OCI-LY1 (cell line): ENCODE results near the gene SPSB4.

Source experiments
- H2AFZ ChIP-seq: fragments of 200-600 bp; sonication (generic), shearing (Covaris generic); 2 replicates; pipeline ENCODE4 v1.6.0; 2014; ENCODE audit warnings: antibody characterized with exemption, mild to moderate bottlenecking, low read length
- H3F3A ChIP-seq: fragments of 200-600 bp; sonication (generic), shearing (Covaris generic); 2 replicates; pipeline ENCODE4 v1.6.0; 2014; ENCODE audit warnings: mild to moderate bottlenecking, antibody characterized with exemption, low read length, moderate library complexity; ENCODE audit not compliant: insufficient read depth
- H3K27ac ChIP-seq: fragments of 200-600 bp; sonication (generic); 2 replicates; pipeline ENCODE4 v1.5.1; 2014; ENCODE audit warnings: low read length, mixed run types, mild to moderate bottlenecking, low read depth; ENCODE audit not compliant: poor library complexity, severe bottlenecking
- H3K27me3 ChIP-seq: fragments of 200-600 bp; sonication (generic); 2 replicates; pipeline ENCODE4 v1.6.0; 2014; ENCODE audit warnings: antibody characterized with exemption, mild to moderate bottlenecking, low read length, moderate library complexity; ENCODE audit not compliant: insufficient read depth
- H3K36me3 ChIP-seq: fragments of 200-600 bp; sonication (generic); 2 replicates; pipeline ENCODE4 v1.6.1; 2014; ENCODE audit warnings: mild to moderate bottlenecking, antibody characterized with exemption, low read length, moderate library complexity, mixed read lengths; ENCODE audit not compliant: insufficient read depth
- H3K4me1 ChIP-seq: fragments of 200-600 bp; sonication (generic); 2 replicates; pipeline ENCODE4 v1.5.1; 2014; ENCODE audit warnings: mild to moderate bottlenecking, low read length, moderate library complexity; ENCODE audit not compliant: insufficient read depth, severe bottlenecking
- H3K4me2 ChIP-seq: fragments of 200-600 bp; sonication (generic), shearing (Covaris generic); 2 replicates; pipeline ENCODE4 v1.6.1; 2014; ENCODE audit warnings: low read length
- H3K4me3 ChIP-seq: fragments of 200-600 bp; sonication (generic); 2 replicates; pipeline ENCODE4 v1.5.1; 2014; ENCODE audit warnings: low read length, low read depth, mild to moderate bottlenecking, mixed read lengths; ENCODE audit not compliant: poor library complexity, severe bottlenecking
- H3K79me2 ChIP-seq: fragments of 200-600 bp; shearing (Covaris generic); 2 replicates; pipeline ENCODE4 v1.6.1; 2016; ENCODE audit warnings: mixed run types, low read length, mixed read lengths; ENCODE audit not compliant: insufficient read depth
- H3K9ac ChIP-seq: fragments of 200-600 bp; sonication (generic), shearing (Covaris generic); 2 replicates; pipeline ENCODE4 v1.6.1; 2014; ENCODE audit warnings: mild to moderate bottlenecking, low read length, mixed read lengths
- H3K9me2 ChIP-seq: fragments of 200-600 bp; sonication (generic), shearing (Covaris generic); 2 replicates; pipeline ENCODE4 v1.6.1; 2014; ENCODE audit warnings: low read depth, mild to moderate bottlenecking, low read length, mixed read lengths
- H3K9me3 ChIP-seq: fragments of 200-600 bp; shearing (Covaris generic); 2 replicates; pipeline ENCODE4 v1.6.1; 2014; ENCODE audit warnings: low read length, mixed read lengths
- H4K20me1 ChIP-seq: fragments of 200-600 bp; sonication (generic), shearing (Covaris generic); 2 replicates; pipeline ENCODE4 v1.6.0; 2016; ENCODE audit warnings: mild to moderate bottlenecking, low read length; ENCODE audit not compliant: insufficient read depth
- EZH2 ChIP-seq: fragments of 200-600 bp; sonication (generic), shearing (Covaris generic); IDR thresholded peaks from 2 replicates; pipeline ENCODE4 v1.8.0; 2017; ENCODE audit warnings: borderline replicate concordance, mixed run types, mild to moderate bottlenecking, antibody characterized with exemption, low read length, moderate library complexity, mixed read lengths
- TF ChIP-seq, protein P1 (sequence below): fragments of 200-600 bp; sonication (generic), shearing (Covaris generic); IDR thresholded peaks from 2 replicates; pipeline ENCODE4 v1.5.1; 2017; ENCODE audit warnings: mild to moderate bottlenecking, antibody characterized with exemption, low read length, moderate library complexity, mixed read lengths

The SPSB4 gene

DNA sequence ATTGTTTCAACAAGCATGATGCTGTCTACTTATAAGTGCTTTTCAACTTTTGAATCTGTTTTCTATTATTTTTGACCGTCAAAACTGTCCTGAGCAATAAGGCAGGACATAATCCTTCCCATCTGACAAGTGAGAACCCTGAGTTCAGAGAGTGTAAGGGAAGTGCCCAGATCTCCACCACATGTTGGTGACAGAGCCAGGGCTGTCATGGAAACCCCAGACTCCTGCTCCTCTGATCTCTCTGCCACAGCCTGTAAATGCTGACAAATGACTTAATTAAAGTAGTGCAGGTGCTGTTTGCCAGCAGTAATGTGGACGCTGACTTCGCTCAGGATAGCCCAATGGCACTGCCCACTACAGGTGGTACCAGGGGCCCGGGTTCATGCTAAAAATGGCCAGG is 40.3 kb downstream of the SPSB4 start:
- H3K27me3 ChIP-seq: 0 out of 2 replicates have a peak, but pooled peaks cover 3% of the 10 kb centered on the region
- no peak overlapping the region for H3K27ac ChIP-seq

DNA sequence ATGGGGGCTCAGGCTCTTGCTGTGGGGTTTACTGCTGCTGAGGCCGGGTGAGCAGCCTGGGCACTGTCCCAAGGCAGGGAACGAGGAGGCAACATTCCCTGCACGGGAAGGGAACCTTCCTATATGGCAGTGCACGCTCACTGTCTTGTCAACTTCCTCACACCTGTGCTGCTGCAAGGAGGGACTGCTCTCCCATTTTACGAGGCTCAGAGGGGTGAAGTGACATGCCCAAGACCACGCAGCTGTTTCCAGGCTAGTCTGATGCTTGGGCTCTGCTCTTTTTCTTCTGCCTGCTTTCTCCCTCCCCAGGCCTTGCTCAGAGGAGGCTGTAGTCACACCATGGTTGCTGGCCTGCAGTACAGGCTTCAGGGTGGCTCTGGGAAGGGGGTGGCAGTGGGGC is 41.5 kb downstream of the SPSB4 start:
- TF ChIP-seq, protein P1, sequence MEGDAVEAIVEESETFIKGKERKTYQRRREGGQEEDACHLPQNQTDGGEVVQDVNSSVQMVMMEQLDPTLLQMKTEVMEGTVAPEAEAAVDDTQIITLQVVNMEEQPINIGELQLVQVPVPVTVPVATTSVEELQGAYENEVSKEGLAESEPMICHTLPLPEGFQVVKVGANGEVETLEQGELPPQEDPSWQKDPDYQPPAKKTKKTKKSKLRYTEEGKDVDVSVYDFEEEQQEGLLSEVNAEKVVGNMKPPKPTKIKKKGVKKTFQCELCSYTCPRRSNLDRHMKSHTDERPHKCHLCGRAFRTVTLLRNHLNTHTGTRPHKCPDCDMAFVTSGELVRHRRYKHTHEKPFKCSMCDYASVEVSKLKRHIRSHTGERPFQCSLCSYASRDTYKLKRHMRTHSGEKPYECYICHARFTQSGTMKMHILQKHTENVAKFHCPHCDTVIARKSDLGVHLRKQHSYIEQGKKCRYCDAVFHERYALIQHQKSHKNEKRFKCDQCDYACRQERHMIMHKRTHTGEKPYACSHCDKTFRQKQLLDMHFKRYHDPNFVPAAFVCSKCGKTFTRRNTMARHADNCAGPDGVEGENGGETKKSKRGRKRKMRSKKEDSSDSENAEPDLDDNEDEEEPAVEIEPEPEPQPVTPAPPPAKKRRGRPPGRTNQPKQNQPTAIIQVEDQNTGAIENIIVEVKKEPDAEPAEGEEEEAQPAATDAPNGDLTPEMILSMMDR: no peak
- no peak for TF ChIP-seq EZH2
- no peaks in the 10 kb centered on the region for H3F3A ChIP-seq
- no peak overlapping the region for H3K9ac ChIP-seq
- no peaks in the 10 kb centered on the region for H3K36me3 ChIP-seq
- H3K4me1 ChIP-seq: no peaks in the 10 kb centered on the region
- no peaks in the 10 kb centered on the region for H3K9me3 ChIP-seq
- H3K9me2 ChIP-seq: no peaks in the 10 kb centered on the region
- H3K4me3 ChIP-seq: no peak overlapping the region
- H3K79me2 ChIP-seq: no peaks in the 10 kb centered on the region
- no peak overlapping the region for H3K27ac ChIP-seq
- no peak overlapping the region for H3K4me2 ChIP-seq
- no peak overlapping the region for H2AFZ ChIP-seq
- 0 out of 2 replicates have a peak, but pooled peaks cover 1% of the 10 kb centered on the region for H3K27me3 ChIP-seq
- H4K20me1 ChIP-seq: no peaks in the 10 kb centered on the region

More for the DNA sequence above, 40.3 kb downstream of the SPSB4 start:
- Histone ChIP-seq H3K4me3 (no peak overlapping the region), H3K36me3 (no peaks in the 10 kb centered on the region), H3K4me1 (no peaks in the 10 kb centered on the region), H3K9me2 (no peaks in the 10 kb centered on the region), H2AFZ (no peak overlapping the region), H4K20me1 (no peaks in the 10 kb centered on the region), H3F3A (no peaks in the 10 kb centered on the region), H3K79me2 (no peaks in the 10 kb centered on the region), H3K4me2 (no peak overlapping the region), H3K9me3 (no peaks in the 10 kb centered on the region), H3K9ac (no peak overlapping the region)
- TF ChIP-seq EZH2: no peak
- TF ChIP-seq, protein P1: no peak

DNA sequence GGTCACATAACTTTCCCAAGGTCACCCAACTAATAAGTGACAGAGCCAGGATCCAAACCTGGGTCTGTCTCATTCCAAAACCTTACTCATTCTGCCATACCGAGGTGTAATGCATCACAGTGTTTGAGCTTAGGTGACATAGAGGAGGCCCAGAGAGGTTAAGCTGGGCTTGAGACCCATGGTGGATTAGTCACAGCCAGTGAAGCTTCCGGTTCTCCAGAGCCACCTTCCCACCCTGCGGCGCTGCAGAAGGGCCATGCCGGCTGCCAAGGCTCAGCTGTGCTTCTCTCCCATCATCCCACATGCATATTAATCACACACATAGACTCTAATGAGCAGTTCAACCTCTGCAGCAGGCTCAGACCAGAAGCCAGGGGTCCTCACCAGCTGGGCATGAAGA is 42.2 kb downstream of the SPSB4 start:
- Histone ChIP-seq H3K4me2 (no peak overlapping the region), H3K9me2 (no peaks in the 10 kb centered on the region), H3K27ac (no peak overlapping the region), H3K79me2 (no peaks in the 10 kb centered on the region), H3K36me3 (no peaks in the 10 kb centered on the region), H3K9ac (no peak overlapping the region), H3K9me3 (no peaks in the 10 kb centered on the region), H3K27me3 (no peaks in the 10 kb centered on the region), H4K20me1 (no peaks in the 10 kb centered on the region), H2AFZ (no peak overlapping the region), H3F3A (no peaks in the 10 kb centered on the region), H3K4me1 (no peaks in the 10 kb centered on the region), H3K4me3 (no peak overlapping the region)
- TF ChIP-seq, protein P1: no peak
- TF ChIP-seq EZH2: no peak
